A673 (cell line): ENCODE results near the gene PIGC. TPM values are rescaled to one million over a fixed set of nuclear protein-coding genes. Genes with fewer than 3 reads are reported as not detected.

Source experiments
- Bru-seq: library from RNA; stranded (reverse); fragments of 400-500 nt; gene quantifications from one replicate; lab custom pipeline; 2021; lab: Mats Ljungman, UMichigan
- BruChase-seq, 2 experiments: library from RNA; stranded (reverse); fragments of 400-500 nt; gene quantifications; one replicate each; lab custom pipeline; 2021; lab: Mats Ljungman, UMichigan
- BruUV-seq: library from RNA; stranded (reverse); fragments of 400-500 nt; replicated peaks from 2 replicates; lab custom pipeline; 2021; lab: Mats Ljungman, UMichigan
- CTCF ChIA-PET: fragments of 300-600 bp; sonication (Branson Sonifier 250); formaldehyde crosslinking; loops from one replicate; lab custom pipeline; 2022; ENCODE audit warnings: antibody characterized with exemption; lab: Charles Lee
- POLR2A ChIA-PET: fragments of 300-600 bp; sonication (Branson Sonifier 250); formaldehyde crosslinking; loops from one replicate; lab custom pipeline; 2022; ENCODE audit warnings: antibody characterized with exemption; ENCODE audit not compliant: low non-redundant PET; lab: Charles Lee
- DNase-seq: peaks from one replicate; pipeline ENCODE4 v3.0.0-alpha.2; 2015; ENCODE audit warnings: low spot score
- H3K27ac ChIP-seq: fragments of 200-600 bp; sonication (generic); 2 replicates; pipeline ENCODE4 v1.5.1; 2016; ENCODE audit warnings: mixed run types, low read depth, mild to moderate bottlenecking, mixed read lengths, antibody characterized with exemption, low read length; ENCODE audit not compliant: poor library complexity, severe bottlenecking
- H3K27me3 ChIP-seq: fragments of 200-600 bp; sonication (generic); replicated peaks from 2 replicates; pipeline ENCODE4 v1.6.1; 2017; ENCODE audit warnings: mixed run types, low read depth, mild to moderate bottlenecking, mixed read lengths, antibody characterized with exemption, low read length; ENCODE audit not compliant: insufficient read depth, poor library complexity
- H3K36me3 ChIP-seq: fragments of 200-600 bp; sonication (generic); 2 replicates; pipeline ENCODE4 v1.6.1; 2016; ENCODE audit warnings: mixed run types, mild to moderate bottlenecking, mixed read lengths, antibody characterized with exemption, low read length; ENCODE audit not compliant: insufficient read depth, poor library complexity, severe bottlenecking
- H3K4me1 ChIP-seq: fragments of 200-600 bp; sonication (generic); 2 replicates; pipeline ENCODE4 v1.6.1; 2017; ENCODE audit warnings: mixed run types, mild to moderate bottlenecking, mixed read lengths, antibody characterized with exemption, low read length; ENCODE audit not compliant: insufficient read depth, poor library complexity, severe bottlenecking
- H3K4me3 ChIP-seq: fragments of 200-600 bp; sonication (generic); 2 replicates; pipeline ENCODE4 v1.5.1; 2016; ENCODE audit warnings: low read depth, mixed run types, mild to moderate bottlenecking, mixed read lengths, low read length; ENCODE audit not compliant: poor library complexity, severe bottlenecking
- H3K9me3 ChIP-seq: fragments of 200-600 bp; sonication (generic); 2 replicates; pipeline ENCODE4 v1.6.1; 2016; ENCODE audit warnings: mixed run types, low read depth, mild to moderate bottlenecking, mixed read lengths, antibody characterized with exemption, low read length; ENCODE audit not compliant: poor library complexity, severe bottlenecking
- CTCF ChIP-seq: fragments of 300-800, 200-600 bp; sonication (generic); conservative IDR thresholded peaks from 2 replicates; pipeline ENCODE4 v1.5.1; 2017; ENCODE audit warnings: low read depth, mild to moderate bottlenecking, antibody characterized with exemption, low read length, moderate library complexity, mixed read lengths
- EZH2 ChIP-seq: fragments of 200-600 bp; sonication (generic); IDR thresholded peaks from 2 replicates; pipeline ENCODE4 v1.6.1; 2017; ENCODE audit warnings: borderline replicate concordance, low read depth, mild to moderate bottlenecking, mixed read lengths, antibody characterized with exemption, low read length; ENCODE audit not compliant: poor library complexity, severe bottlenecking
- intact Hi-C: fragments of 100-400 bp; cut with micrococcal nuclease; formaldehyde crosslinking; loops from one replicate; pipeline ENCODE4 v1.10.0; 2022; ENCODE audit not compliant: unreplicated experiment
- long read RNA-seq: library from polyadenylated mRNA; stranded (forward); transcript quantifications from one replicate; pipeline ENCODE4 v2.0.0, GENCODE V29; 2022
- total RNA-seq: library from RNA; stranded (reverse); gene quantifications from 2 replicates; pipeline ENCODE4 v1.2.3, GENCODE V29; 2021

PIGC gene
- total RNA-seq, result 21.0 and 23.6 TPM in 2 replicates
- Bru-seq, nascent RNA, result percentile 92 among the genes with signal in this experiment
- BruChase-seq, experiment 1, labeled RNA remaining after a 2-hour chase, result percentile 95 among the genes with signal in this experiment
- BruChase-seq, experiment 2, labeled RNA remaining after a 6-hour chase, result percentile 87 among the genes with signal in this experiment
- long read RNA-seq, transcript PIGC-201 (2 exons, 1,447 nt), result major isoform, 35 of 54 reads
- long read RNA-seq, partial matches to known transcripts, result 1 of 54 reads
- long read RNA-seq, other reads (novel, unspliced or antisense), result 15 of 54 reads

GRCh38 chr1:172443666-172444453, at the start of gene PIGC:
Gene PIGC (minus strand): TSS chr1:172444069. CDS start chr1:172442622, 1,447 bp downstream.
- TF ChIP-seq CTCF (peak; percentile 97), EZH2 (no peak)
- Histone ChIP-seq H3K27me3 (no peaks in the 10 kb centered on the region), H3K27ac (peak within 1 kb of the TSS; percentile 91), H3K9me3 (no peaks in the 10 kb centered on the region), H3K4me1 (peaks cover 6% of the 10 kb centered on the region), H3K36me3 (peaks cover 6% of the 10 kb centered on the region), H3K4me3 (peak within 1 kb of the TSS; percentile 86)
- DNase-seq, result peak; percentile 94
- ChIA-PET POLR2A (interaction anchor here (0.7 kb wide), 1 partner anchor 23 kb away, joined by 3 read pairs; no protein-coding TSS in a partner anchor), CTCF (interaction anchor here (0.6 to 0.8 kb wide), 3 partner anchors 14 to 442 kb away, joined by 3 to 11 read pairs (median 4); no protein-coding TSS in a partner anchor)
- no TSS peak for BruUV-seq
- intact Hi-C loops, result loop anchor here (1.0 kb wide), 1 partner anchor 442 kb away; no protein-coding TSS in a partner anchor

- DNase-seq, result no peak
- TF ChIP-seq CTCF (no peak), EZH2 (no peak)
- H3K27me3 ChIP-seq, result peaks cover 3% of the 10 kb centered on the region
Observed at GRCh38 chr1:172492421-172492820, 48.6 kb upstream of the PIGC start.

GRCh38 chr1:172489847-172490246, 46.0 kb upstream of the PIGC start:
- no TSS peak for BruUV-seq
- POLR2A ChIA-PET, result no interaction called here

More at GRCh38 chr1:172492421-172492820, 48.6 kb upstream of the PIGC start:
- Histone ChIP-seq H3K36me3 (no peaks in the 10 kb centered on the region), H3K4me1 (peaks cover 5% of the 10 kb centered on the region), H3K27ac (no peak overlapping the region), H3K4me3 (no peak overlapping the region), H3K9me3 (no peaks in the 10 kb centered on the region)
- POLR2A ChIA-PET, result no interaction called here
- intact Hi-C loops, result no loop called here
- CTCF ChIA-PET, result no interaction called here
- no TSS peak for BruUV-seq

More at GRCh38 chr1:172489847-172490246, 46.0 kb upstream of the PIGC start:
- no peak overlapping the region for H3K27ac ChIP-seq
- TF ChIP-seq EZH2, result no peak
- no peak for TF ChIP-seq CTCF
- intact Hi-C loops, result no loop called here
- DNase-seq, result no peak
- H3K9me3 ChIP-seq, result no peaks in the 10 kb centered on the region
- H3K36me3 ChIP-seq, result no peaks in the 10 kb centered on the region
- CTCF ChIA-PET, result no interaction called here
- peaks cover 7% of the 10 kb centered on the region for H3K27me3 ChIP-seq
- H3K4me3 ChIP-seq, result no peak overlapping the region
- H3K4me1 ChIP-seq, result peaks cover 4% of the 10 kb centered on the region
